ENCODE measurements around the gene PAPOLG. TPM values are rescaled to one million over a fixed set of nuclear protein-coding genes. Genes with fewer than 3 reads are reported as not detected.

Gene PAPOLG
- total and polyA plus RNA-seq, 2 of the 4 experiments (the other 2 are of a cell fraction), result 3.5 to 12.4 TPM

DNA sequence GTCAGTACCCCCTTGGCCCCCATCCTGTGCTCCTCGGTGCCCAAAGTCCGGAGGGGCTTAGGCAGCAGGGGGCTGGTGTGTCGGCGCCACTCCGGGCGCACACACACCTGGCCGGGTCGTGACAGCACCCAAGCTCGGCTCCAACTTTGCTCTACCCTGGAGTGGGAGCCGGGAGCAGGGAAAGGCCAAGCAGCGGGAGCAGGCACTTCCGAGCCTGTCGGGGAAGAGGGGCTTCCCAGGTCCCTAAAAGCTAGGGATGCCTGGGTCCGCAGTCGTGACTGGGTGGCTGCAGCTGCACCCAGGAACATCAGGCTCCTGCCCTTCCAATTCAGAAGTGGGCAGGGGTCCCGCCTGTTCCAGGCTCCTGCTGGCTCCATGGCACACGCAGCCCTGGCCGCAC lies 48.4 kb downstream of the PAPOLG start:
- no peak overlapping the region for H3K14ac ChIP-seq (replicated peaks; ENCODE audit: low read depth, low read length)
- CTCF ChIA-PET, result interaction anchor here (1.4 kb wide), 1 partner anchor 14 kb away, joined by 3 read pairs; no protein-coding TSS in a partner anchor
- intact Hi-C loops (cut with micrococcal nuclease) (no loop called here), in situ Hi-C loops (cut with MboI; ENCODE audit: low sequenced_read_pairs) (no loop called here), dilution Hi-C loops (cut with HindIII; ENCODE audit: low sequenced_read_pairs, unreplicated experiment) (no loop called here)
- no TSS peak for BruUV-seq (replicated peaks)
- H3K27me3 ChIP-seq (ENCODE audit: control insufficient read depth, insufficient read depth, low read length), result no peaks in the 10 kb centered on the region
- peaks cover 2% of the 10 kb centered on the region; the same call in 1 of the 2 replicates for H3K9me1 ChIP-seq (ENCODE audit: insufficient read depth, low read length)
- no peak overlapping the region for H4K91ac ChIP-seq (ENCODE audit: insufficient read depth, low read depth, low read length)
- no peak overlapping the region for H3K27ac ChIP-seq (ENCODE audit: insufficient read depth, low read length)
- no peak overlapping the region for H2BK120ac ChIP-seq (ENCODE audit: low read depth, low read length)
- no peak overlapping the region for H2AFZ ChIP-seq (replicated peaks; ENCODE audit: low read length, poor library complexity)
- H2AK5ac ChIP-seq (ENCODE audit: low read depth, low read length), result no peak overlapping the region
- H2AK9ac ChIP-seq (replicated peaks; ENCODE audit: low read depth, low read length, poor library complexity), result no peak overlapping the region
- H3K4me3 ChIP-seq (ENCODE audit: insufficient read depth, low read depth, low read length), result no peak overlapping the region
- no peak overlapping the region for H3K18ac ChIP-seq (ENCODE audit: low read depth, low read length)
- H3K9me3 ChIP-seq (ENCODE audit: control insufficient read depth, insufficient read depth, low read length), result no peaks in the 10 kb centered on the region
- H3K36me3 ChIP-seq (ENCODE audit: control insufficient read depth, insufficient read depth, low read length), result peaks cover 4% of the 10 kb centered on the region; the same call in 1 of the 2 replicates
- H4K20me1 ChIP-seq (ENCODE audit: insufficient read depth, low read length), result no peaks in the 10 kb centered on the region
- H3K79me1 ChIP-seq (ENCODE audit: low read depth in 1 of 2, low read length in 2 of 2), result no peaks in the 10 kb centered on the region
- ATAC-seq (ENCODE audit: low read depth) (no peak), DNase-seq (no peak)
- no peak overlapping the region for H3K23ac ChIP-seq (ENCODE audit: low read depth, low read length)
- no peak overlapping the region for H3K4ac ChIP-seq (ENCODE audit: low read depth, low read length)
- TF ChIP-seq CEBPB (IDR thresholded peaks at IDR 0.05; ENCODE audit: low read depth, low read length) (no peak), MAFK (IDR thresholded peaks at IDR 0.05; ENCODE audit: low read depth, low read length) (no peak), SMC3 (IDR thresholded peaks at IDR 0.05; ENCODE audit: low read depth, low read length) (no peak), RFX5 (IDR thresholded peaks at IDR 0.05; ENCODE audit: low read depth, low read length) (no peak), FOS (IDR thresholded peaks at IDR 0.05; ENCODE audit: low read depth, low read length) (no peak), RAD21 (IDR thresholded peaks at IDR 0.05; ENCODE audit: low read length) (no peak)
- TF ChIP-seq, protein P1, sequence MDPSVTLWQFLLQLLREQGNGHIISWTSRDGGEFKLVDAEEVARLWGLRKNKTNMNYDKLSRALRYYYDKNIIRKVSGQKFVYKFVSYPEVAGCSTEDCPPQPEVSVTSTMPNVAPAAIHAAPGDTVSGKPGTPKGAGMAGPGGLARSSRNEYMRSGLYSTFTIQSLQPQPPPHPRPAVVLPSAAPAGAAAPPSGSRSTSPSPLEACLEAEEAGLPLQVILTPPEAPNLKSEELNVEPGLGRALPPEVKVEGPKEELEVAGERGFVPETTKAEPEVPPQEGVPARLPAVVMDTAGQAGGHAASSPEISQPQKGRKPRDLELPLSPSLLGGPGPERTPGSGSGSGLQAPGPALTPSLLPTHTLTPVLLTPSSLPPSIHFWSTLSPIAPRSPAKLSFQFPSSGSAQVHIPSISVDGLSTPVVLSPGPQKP (IDR thresholded peaks at IDR 0.05; ENCODE audit: borderline replicate concordance, low read depth, low read length), result no peak
- TF ChIP-seq, protein P2, sequence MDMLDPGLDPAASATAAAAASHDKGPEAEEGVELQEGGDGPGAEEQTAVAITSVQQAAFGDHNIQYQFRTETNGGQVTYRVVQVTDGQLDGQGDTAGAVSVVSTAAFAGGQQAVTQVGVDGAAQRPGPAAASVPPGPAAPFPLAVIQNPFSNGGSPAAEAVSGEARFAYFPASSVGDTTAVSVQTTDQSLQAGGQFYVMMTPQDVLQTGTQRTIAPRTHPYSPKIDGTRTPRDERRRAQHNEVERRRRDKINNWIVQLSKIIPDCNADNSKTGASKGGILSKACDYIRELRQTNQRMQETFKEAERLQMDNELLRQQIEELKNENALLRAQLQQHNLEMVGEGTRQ (IDR thresholded peaks at IDR 0.05; ENCODE audit: low read depth, low read length), result no peak
- 98% methylated on average over 8 of the region's 18 CpGs; no CpG with 5 or more reads in 1 of the 2 experiments for WGBS, 2 experiments (ENCODE audit: extremely low coverage in 2 of 2, insufficient read length in 1 of 2)
- H2BK20ac ChIP-seq (ENCODE audit: low read depth, low read length), result no peak overlapping the region
- no peaks in the 10 kb centered on the region for H3K4me1 ChIP-seq (ENCODE audit: control insufficient read depth, insufficient read depth, low read length)
- POLR2A ChIA-PET (ENCODE audit: unreplicated experiment), result no interaction called here
- H3K56ac ChIP-seq (ENCODE audit: extremely low read depth, insufficient read depth, low read length), result no peak overlapping the region
- H2BK15ac ChIP-seq (ENCODE audit: low read depth, low read length), result no peak overlapping the region
- no peak overlapping the region for H2BK5ac ChIP-seq (ENCODE audit: low read depth, low read length, poor library complexity, severe bottlenecking)
- H3K4me2 ChIP-seq (ENCODE audit: low read depth, low read length), result no peak overlapping the region
- H4K5ac ChIP-seq (ENCODE audit: low read depth, low read length), result no peak overlapping the region
- H3K9ac ChIP-seq (ENCODE audit: low read depth, low read length), result no peak overlapping the region
- H4K8ac ChIP-seq (ENCODE audit: low read depth in 2 of 2, low read length in 2 of 2), result no peak overlapping the region
